Thyroid gland (tissue), 4 donors: ENCODE measurements around the gene CADPS.

Experiments used
- CTCF ChIP-seq, 6 experiments: fragments of 200-600 bp in 3 of 6; fragments of 450-650 bp in 3 of 6; sonication (generic) in 3 of 6; IDR thresholded peaks; one replicate each; pipeline ENCODE4 v1.5.1; 2016 to 2019; ENCODE audit warnings: antibody characterized with exemption in 6 of 6, mild to moderate bottlenecking in 2 of 6, inconsistent platforms in 1 of 6, moderate library complexity in 1 of 6
- POLR2A ChIP-seq, 2 donors: fragments of 450-650 bp; IDR thresholded peaks; one replicate each; pipeline ENCODE4 v1.6.1; 2017; ENCODE audit warnings: antibody characterized with exemption in 2 of 2, mild to moderate bottlenecking in 2 of 2, moderate library complexity in 1 of 2

- no peak for TF ChIP-seq CTCF (IDR thresholded peaks at IDR 0.05)
- no peak for TF ChIP-seq POLR2A (IDR thresholded peaks at IDR 0.05)
Observed at GRCh38 chr3:62482961-62483360, 392.3 kb downstream of the CADPS start.
